ENCODE measurements around the gene AQP2. TPM values are rescaled to one million over a fixed set of nuclear protein-coding genes. Genes with fewer than 3 reads are reported as not detected.

Gene AQP2
- total and polyA plus RNA-seq, 2 experiments from 2014 or later: 0.71 to 1.4 TPM

GRCh38 chr12:49962861-49963765 lies 12.6 kb downstream of the AQP2 start:
- 84% methylated on average over 21 of the region's 21 CpGs for WGBS (ENCODE audit: low lambda C conversion rate, missing lambda C conversion rate)
- Histone ChIP-seq H3K9me2 (replicated peaks; ENCODE audit: insufficient read depth) (no peaks in the 10 kb centered on the region), H4K20me1 (ENCODE audit: insufficient read depth, poor library complexity, severe bottlenecking) (no peaks in the 10 kb centered on the region), H3K79me2 (no peaks in the 10 kb centered on the region), H3K27ac (no peak overlapping the region), H3K36me3 (replicated peaks; ENCODE audit: insufficient read depth, low read depth) (no peaks in the 10 kb centered on the region), H3K27me3 (peaks cover 45% of the 10 kb centered on the region), H3K9me3 (ENCODE audit: low read depth) (no peaks in the 10 kb centered on the region), H3K4me3 (no peak overlapping the region), H3K4me1 (ENCODE audit: insufficient read depth) (peaks cover 7% of the 10 kb centered on the region), H2AFZ (no peak overlapping the region), H3K4me2 (no peak overlapping the region)
- TF ChIP-seq EZH2 (IDR thresholded peaks at IDR 0.05; ENCODE audit: borderline replicate concordance) (no peak), CTCF (IDR thresholded peaks at IDR 0.05; ENCODE audit: poor library complexity) (no peak), EZH2phosphoT487 (IDR thresholded peaks at IDR 0.05; ENCODE audit: low read depth, severe bottlenecking, unreplicated experiment) (no peak)
- DNase-seq (ENCODE audit: low spot score): no peak

- no peaks in the 10 kb centered on the region for H4K20me1 ChIP-seq (ENCODE audit: insufficient read depth, poor library complexity, severe bottlenecking)
- DNase-seq (ENCODE audit: low spot score): no peak
- no peaks in the 10 kb centered on the region for H3K36me3 ChIP-seq (replicated peaks; ENCODE audit: insufficient read depth, low read depth)
- H3K9me3 ChIP-seq (ENCODE audit: low read depth): no peaks in the 10 kb centered on the region
- no peak overlapping the region for H3K4me2 ChIP-seq
- peaks cover 7% of the 10 kb centered on the region for H3K4me1 ChIP-seq (ENCODE audit: insufficient read depth)
- WGBS (ENCODE audit: low lambda C conversion rate, missing lambda C conversion rate): 93% methylated on average over 16 of the region's 17 CpGs
- no peak overlapping the region for H2AFZ ChIP-seq
- H3K9me2 ChIP-seq (replicated peaks; ENCODE audit: insufficient read depth): no peaks in the 10 kb centered on the region
- H3K79me2 ChIP-seq: no peaks in the 10 kb centered on the region
- peaks cover 37% of the 10 kb centered on the region for H3K27me3 ChIP-seq
- no peak overlapping the region for H3K27ac ChIP-seq
- no peak overlapping the region for H3K4me3 ChIP-seq
- TF ChIP-seq CTCF (IDR thresholded peaks at IDR 0.05; ENCODE audit: poor library complexity) (no peak), EZH2 (IDR thresholded peaks at IDR 0.05; ENCODE audit: borderline replicate concordance) (no peak), EZH2phosphoT487 (IDR thresholded peaks at IDR 0.05; ENCODE audit: low read depth, severe bottlenecking, unreplicated experiment) (no peak)
These were observed 13.7 kb downstream of the AQP2 start for GRCh38 chr12:49963976-49964815.

- Histone ChIP-seq H3K27ac (no peak overlapping the region), H3K4me3 (no peak overlapping the region), H3K79me2 (no peaks in the 10 kb centered on the region), H3K4me2 (no peak overlapping the region), H3K9me3 (ENCODE audit: low read depth) (no peaks in the 10 kb centered on the region), H3K27me3 (peaks cover 34% of the 10 kb centered on the region), H3K4me1 (ENCODE audit: insufficient read depth) (peaks cover 7% of the 10 kb centered on the region), H3K9me2 (replicated peaks; ENCODE audit: insufficient read depth) (no peaks in the 10 kb centered on the region), H4K20me1 (ENCODE audit: insufficient read depth, poor library complexity, severe bottlenecking) (no peaks in the 10 kb centered on the region), H2AFZ (no peak overlapping the region), H3K36me3 (replicated peaks; ENCODE audit: insufficient read depth, low read depth) (no peaks in the 10 kb centered on the region)
- DNase-seq (ENCODE audit: low spot score): no peak
- TF ChIP-seq EZH2 (IDR thresholded peaks at IDR 0.05; ENCODE audit: borderline replicate concordance): no peak
- TF ChIP-seq CTCF (IDR thresholded peaks at IDR 0.05; ENCODE audit: poor library complexity): no peak
- TF ChIP-seq EZH2phosphoT487 (IDR thresholded peaks at IDR 0.05; ENCODE audit: low read depth, severe bottlenecking, unreplicated experiment): no peak
- 72% methylated on average over 13 of the region's 13 CpGs for WGBS (ENCODE audit: low lambda C conversion rate, missing lambda C conversion rate)
These were observed 14.5 kb downstream of the AQP2 start for GRCh38 chr12:49964849-49965624.

All from hepatocyte (in vitro differentiated cells).